Sigmoid colon (tissue), 7 donors: ENCODE results near the gene RNF144A. TPM values are rescaled to one million over a fixed set of nuclear protein-coding genes. Genes with fewer than 3 reads are reported as not detected.

Experiments
- DNase-seq: peaks from one replicate; pipeline ENCODE4 v3.0.0-alpha.2; 2019
- H3K27ac ChIP-seq, 4 donors: fragments of 200-600 bp; sonication (generic); one replicate each; pipeline ENCODE4 v1.5.1; 2016 to 2019; ENCODE audit warnings: mild to moderate bottlenecking in 1 of 4
- H3K27me3 ChIP-seq, 3 donors: fragments of 200-600 bp; sonication (generic); one replicate each; pipeline ENCODE4 v1.5.1; 2019; ENCODE audit warnings: mild to moderate bottlenecking in 1 of 3
- H3K36me3 ChIP-seq, 4 donors: fragments of 200-600 bp; sonication (generic); one replicate each; pipeline ENCODE4 v1.5.1; 2016 to 2019
- H3K4me1 ChIP-seq, 4 donors: fragments of 200-600 bp; sonication (generic); one replicate each; pipeline ENCODE4 v1.5.1; 2017 to 2019
- H3K4me3 ChIP-seq, 4 donors: fragments of 200-600 bp; sonication (generic); one replicate each; pipeline ENCODE4 v1.5.1; 2017 to 2019; ENCODE audit warnings: mild to moderate bottlenecking in 2 of 4, moderate library complexity in 1 of 4
- H3K9me3 ChIP-seq, 4 donors: fragments of 200-600 bp in 3 of 4; sonication (generic) in 3 of 4; one replicate each; pipeline versions ENCODE4 v1.5.1 to v1.6.1; 2013 to 2019
- EP300 ChIP-seq, 4 donors: sonication (generic); formaldehyde crosslinking; IDR thresholded peaks; one replicate each; pipeline ENCODE4 v1.6.1; 2017; ENCODE audit warnings: antibody characterized with exemption in 4 of 4
- POLR2A ChIP-seq, 2 donors: fragments of 450-650 bp; IDR thresholded peaks; one replicate each; pipeline ENCODE4 v1.6.1; 2016; ENCODE audit warnings: antibody characterized with exemption in 2 of 2, mild to moderate bottlenecking in 2 of 2, moderate library complexity in 2 of 2
- POLR2AphosphoS5 ChIP-seq, 4 donors: sonication (generic); formaldehyde crosslinking; IDR thresholded peaks; one replicate each; pipeline ENCODE4 v1.6.1; 2017; ENCODE audit warnings: antibody characterized with exemption in 4 of 4
- WGBS, 2 donors: extraction: QIAGEN DNeasy Blood & Tissue Kit; methylation state at CpG; one replicate each; pipeline ENCODE4 v1.1.7; 2013; 5-methylcytosine and 5-hydroxymethylcytosine counted together
- intact Hi-C: fragments of 100-400 bp; cut with DNase I; formaldehyde crosslinking; loops from one replicate; pipeline ENCODE4 v1.15.1; 2023
- polyA plus RNA-seq, 3 donors: library from polyadenylated mRNA; stranded (reverse); fragments of 200-250 nt; gene quantifications; one replicate each; pipeline ENCODE4 v1.2.3, GENCODE V29; 2013
- total RNA-seq, 4 donors: library from RNA; depleted of rRNA; stranded (reverse); fragments of >200 nt; gene quantifications; one replicate each; pipeline ENCODE4 v1.1.0, GENCODE V29; 2016
- TF ChIP-seq, protein P1 (sequence below), 4 experiments: fragments of 450-650 bp in 3 of 4; fragments of 200-600 bp in 1 of 4; IDR thresholded peaks; one replicate each; pipeline ENCODE4 v1.5.1; 2016 to 2019; ENCODE audit warnings: antibody characterized with exemption in 4 of 4, mild to moderate bottlenecking in 3 of 4, moderate library complexity in 2 of 4
- donor health status: healthy with polysubstance abuse.
- donor health status: Bipolar disorder and iron deficiency.
- donor health status: healthy.

RNF144A gene
- total and polyA plus RNA-seq, 7 donors, result 4.8 to 14.2 (median 12.1) TPM

DNA sequence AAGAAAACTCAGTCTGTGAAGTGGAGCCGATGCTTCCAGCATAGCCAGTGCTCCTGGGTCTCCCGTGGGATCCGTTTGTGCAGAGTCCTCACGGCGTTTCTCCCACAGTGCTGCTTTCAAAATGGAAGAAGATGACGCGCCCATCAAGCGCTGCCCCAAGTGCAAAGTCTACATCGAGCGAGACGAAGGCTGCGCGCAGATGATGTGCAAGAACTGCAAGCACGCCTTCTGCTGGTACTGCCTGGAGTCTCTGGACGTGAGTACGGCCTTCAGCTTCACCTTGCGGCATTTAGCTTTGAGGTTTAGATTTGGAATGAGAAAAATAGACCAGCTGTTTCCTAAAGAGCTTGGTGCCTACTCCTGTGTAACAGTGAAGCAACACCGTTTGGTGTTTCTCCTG is 107.0 kb downstream of the RNF144A start:
- 89 to 92% methylated on average over 18 of the region's 18 CpGs for WGBS, 2 donors
- H3K4me1 ChIP-seq, result peaks cover 0 to 19% (median 16%) of the 10 kb centered on the region in 4 donors
- H3K36me3 ChIP-seq, result peaks cover 0 to 17% (median 0%) of the 10 kb centered on the region in 4 donors
- intact Hi-C loops, result no loop called here
- no peaks in the 10 kb centered on the region for H3K9me3 ChIP-seq
- H3K27ac ChIP-seq, result no peak overlapping the region
- TF ChIP-seq POLR2A (IDR thresholded peaks at IDR 0.05) (no peak), EP300 (IDR thresholded peaks at IDR 0.05) (no peak), POLR2AphosphoS5 (IDR thresholded peaks at IDR 0.05) (no peak)
- TF ChIP-seq, protein P1, sequence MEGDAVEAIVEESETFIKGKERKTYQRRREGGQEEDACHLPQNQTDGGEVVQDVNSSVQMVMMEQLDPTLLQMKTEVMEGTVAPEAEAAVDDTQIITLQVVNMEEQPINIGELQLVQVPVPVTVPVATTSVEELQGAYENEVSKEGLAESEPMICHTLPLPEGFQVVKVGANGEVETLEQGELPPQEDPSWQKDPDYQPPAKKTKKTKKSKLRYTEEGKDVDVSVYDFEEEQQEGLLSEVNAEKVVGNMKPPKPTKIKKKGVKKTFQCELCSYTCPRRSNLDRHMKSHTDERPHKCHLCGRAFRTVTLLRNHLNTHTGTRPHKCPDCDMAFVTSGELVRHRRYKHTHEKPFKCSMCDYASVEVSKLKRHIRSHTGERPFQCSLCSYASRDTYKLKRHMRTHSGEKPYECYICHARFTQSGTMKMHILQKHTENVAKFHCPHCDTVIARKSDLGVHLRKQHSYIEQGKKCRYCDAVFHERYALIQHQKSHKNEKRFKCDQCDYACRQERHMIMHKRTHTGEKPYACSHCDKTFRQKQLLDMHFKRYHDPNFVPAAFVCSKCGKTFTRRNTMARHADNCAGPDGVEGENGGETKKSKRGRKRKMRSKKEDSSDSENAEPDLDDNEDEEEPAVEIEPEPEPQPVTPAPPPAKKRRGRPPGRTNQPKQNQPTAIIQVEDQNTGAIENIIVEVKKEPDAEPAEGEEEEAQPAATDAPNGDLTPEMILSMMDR (IDR thresholded peaks at IDR 0.05), result no peak
- peak; percentile 32 for DNase-seq
- no peaks in the 10 kb centered on the region for H3K27me3 ChIP-seq
- no peak overlapping the region for H3K4me3 ChIP-seq

DNA sequence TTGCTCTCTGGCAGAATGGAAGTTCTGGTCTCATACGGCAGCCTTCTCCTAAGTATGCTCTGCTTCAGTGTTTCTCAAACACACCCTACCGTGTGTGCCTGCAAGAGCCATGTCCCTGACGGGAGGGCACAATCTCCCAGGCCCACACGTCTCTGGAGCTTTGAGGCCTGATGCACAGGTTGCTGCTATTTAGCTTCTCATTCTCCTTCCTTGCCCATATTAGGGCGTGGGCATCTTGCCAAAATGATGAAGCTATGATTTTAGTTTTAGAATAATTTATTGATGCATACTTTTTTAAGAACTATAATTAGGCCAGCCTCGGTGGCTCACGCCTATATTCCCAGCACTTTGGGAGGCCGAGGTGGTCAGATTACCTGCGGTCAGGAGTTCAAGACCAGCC is 107.9 kb downstream of the RNF144A start:
- Histone ChIP-seq H3K4me1 (peaks cover 0 to 19% (median 16%) of the 10 kb centered on the region in 4 donors), H3K27me3 (no peaks in the 10 kb centered on the region), H3K27ac (no peak overlapping the region), H3K9me3 (no peaks in the 10 kb centered on the region), H3K36me3 (peaks cover 0 to 17% (median 0%) of the 10 kb centered on the region in 4 donors), H3K4me3 (no peak overlapping the region)
- TF ChIP-seq, protein P1 (IDR thresholded peaks at IDR 0.05), result no peak
- TF ChIP-seq POLR2AphosphoS5 (IDR thresholded peaks at IDR 0.05) (no peak), EP300 (IDR thresholded peaks at IDR 0.05) (no peak), POLR2A (IDR thresholded peaks at IDR 0.05) (no peak)
- intact Hi-C loops, result no loop called here
- WGBS, 2 donors, result 94 to 96% methylated on average over 9 of the region's 9 CpGs
- DNase-seq, result peak; percentile 46

DNA sequence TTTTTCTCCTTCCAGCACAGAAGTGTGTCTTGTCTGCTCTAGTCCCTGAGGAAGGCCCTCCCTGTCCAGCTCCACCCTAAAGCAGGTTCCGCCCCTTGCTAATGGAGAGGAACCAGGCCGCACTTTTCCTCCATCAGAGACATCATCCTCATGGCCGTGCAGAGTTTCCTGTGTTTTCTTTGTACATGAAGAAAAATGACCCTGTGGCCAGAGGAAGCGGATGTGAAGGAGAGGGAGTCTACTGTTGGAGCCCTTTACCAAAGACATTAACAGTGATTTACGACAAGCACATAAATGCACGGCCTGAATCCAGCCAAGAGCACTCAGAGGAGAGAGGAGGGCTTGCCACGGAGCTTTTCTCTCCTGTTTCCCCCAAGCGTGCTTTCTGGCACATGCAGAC is 109.5 kb downstream of the RNF144A start:
- DNase-seq, result peak; percentile 88
- Histone ChIP-seq H3K27me3 (no peaks in the 10 kb centered on the region), H3K9me3 (no peaks in the 10 kb centered on the region), H3K27ac (peak overlapping the region; percentile 21 to 50 (median 42)), H3K36me3 (peaks cover 0 to 5% (median 0%) of the 10 kb centered on the region in 4 donors), H3K4me3 (no peak overlapping the region), H3K4me1 (peaks cover 0 to 19% (median 16%) of the 10 kb centered on the region in 4 donors)
- WGBS, 2 donors, result 73 to 86% methylated on average over 8 of the region's 8 CpGs
- intact Hi-C loops, result no loop called here
- TF ChIP-seq POLR2AphosphoS5 (IDR thresholded peaks at IDR 0.05) (peak in 3 of 4 donors; percentile 24 to 43 (median 28)), POLR2A (IDR thresholded peaks at IDR 0.05) (no peak), EP300 (IDR thresholded peaks at IDR 0.05) (no peak)
- TF ChIP-seq, protein P1 (IDR thresholded peaks at IDR 0.05), result no peak

DNA sequence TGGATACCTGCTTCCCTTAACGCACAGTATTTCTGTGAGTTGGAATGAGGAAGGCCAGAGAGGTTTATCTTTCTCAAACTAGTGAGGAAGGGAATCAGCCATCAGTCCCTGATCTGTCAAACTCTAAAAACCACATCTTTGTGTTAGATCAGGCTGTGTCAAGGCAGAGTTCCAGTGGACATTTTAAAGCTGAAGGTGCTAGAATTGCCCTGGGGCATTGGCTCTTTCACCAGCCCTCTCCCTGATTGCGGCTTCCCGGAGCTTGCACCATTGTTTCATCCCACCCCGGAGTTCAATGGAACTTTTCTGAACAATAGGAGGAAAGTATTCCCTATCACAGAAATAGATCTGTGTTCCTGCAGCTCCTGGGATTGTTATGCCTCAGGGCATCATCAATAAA is 110.2 kb downstream of the RNF144A start:
- H3K36me3 ChIP-seq, result peaks cover 0 to 7% (median under 1%) of the 10 kb centered on the region in 4 donors
- intact Hi-C loops, result no loop called here
- TF ChIP-seq, protein P1 (IDR thresholded peaks at IDR 0.05), result no peak
- TF ChIP-seq POLR2AphosphoS5 (IDR thresholded peaks at IDR 0.05) (no peak), POLR2A (IDR thresholded peaks at IDR 0.05) (no peak), EP300 (IDR thresholded peaks at IDR 0.05) (no peak)
- no peaks in the 10 kb centered on the region for H3K27me3 ChIP-seq
- 45 to 57% methylated on average over 4 of the region's 4 CpGs for WGBS, 2 donors
- H3K4me3 ChIP-seq, result no peak overlapping the region
- DNase-seq, result peak; percentile 39
- H3K27ac ChIP-seq, result peak overlapping the region in 3 of 4 donors; percentile 20 to 50 (median 48)
- H3K4me1 ChIP-seq, result peaks cover 0 to 19% (median 16%) of the 10 kb centered on the region in 4 donors
- H3K9me3 ChIP-seq, result no peaks in the 10 kb centered on the region
